NT2/D1 (cell line): Measurements from ENCODE around the gene CRY2.
"Not testable (repeated sequence)": the region's sequence is repeated elsewhere in the genome, so short reads cannot be mapped to it uniquely, and the experiment has no call there.

Experiments used
- DNase-seq: peaks from one replicate; pipeline ENCODE4 v3.0.0-alpha.2; 2011; ENCODE audit warnings: low read depth, low spot score
- H3K27me3 ChIP-seq: 2 replicates; pipeline ENCODE4 v1.6.0; 2011; ENCODE audit warnings: mild to moderate bottlenecking; ENCODE audit not compliant: insufficient read length, insufficient read depth
- H3K36me3 ChIP-seq: 2 replicates; pipeline ENCODE4 v1.6.1; 2011; ENCODE audit warnings: mild to moderate bottlenecking, low read length, mixed read lengths; ENCODE audit not compliant: insufficient read depth, insufficient read length
- H3K4me1 ChIP-seq: 2 replicates; pipeline ENCODE4 v1.5.1; 2011; ENCODE audit not compliant: insufficient read depth, insufficient read length
- H3K4me3 ChIP-seq: 2 replicates; pipeline ENCODE4 v1.5.1; 2011; ENCODE audit warnings: low read depth; ENCODE audit not compliant: insufficient read length
- H3K9ac ChIP-seq: 2 replicates; pipeline ENCODE4 v1.6.0; 2011; ENCODE audit warnings: low read depth; ENCODE audit not compliant: insufficient read length
- H3K9me3 ChIP-seq: 2 replicates; pipeline ENCODE4 v1.5.1; 2011; ENCODE audit warnings: mild to moderate bottlenecking, low read length; ENCODE audit not compliant: insufficient read depth
- SUZ12 ChIP-seq: IDR thresholded peaks from 2 replicates; pipeline ENCODE4 v1.6.1; 2011; ENCODE audit not compliant: insufficient read length, insufficient read depth; ENCODE audit errors: extremely low read depth
- YY1 ChIP-seq: IDR thresholded peaks from 2 replicates; pipeline ENCODE4 v1.6.1; 2011; ENCODE audit not compliant: insufficient read length, insufficient read depth
- ZNF274 ChIP-seq: IDR thresholded peaks from 2 replicates; pipeline ENCODE4 v1.6.1; 2011; ENCODE audit warnings: mild to moderate bottlenecking, low read depth, low read length

The CRY2 gene

GRCh38 chr11:45832811-45833441 is 14.3 kb upstream of the CRY2 start:
- TF ChIP-seq YY1 (no peak), ZNF274 (no peak), SUZ12 (no peak)
- H3K9me3 ChIP-seq, result no peaks in the 10 kb centered on the region
- no peak for DNase-seq
- H3K4me3 ChIP-seq, result no peak overlapping the region
- no peaks in the 10 kb centered on the region for H3K4me1 ChIP-seq
- H3K27me3 ChIP-seq, result peaks cover 11% of the 10 kb centered on the region
- H3K9ac ChIP-seq, result no peak overlapping the region
- H3K36me3 ChIP-seq, result no peaks in the 10 kb centered on the region

- Histone ChIP-seq H3K9ac (no peak overlapping the region), H3K9me3 (no peaks in the 10 kb centered on the region), H3K4me3 (no peak overlapping the region), H3K36me3 (no peaks in the 10 kb centered on the region), H3K4me1 (no peaks in the 10 kb centered on the region), H3K27me3 (peaks cover 2% of the 10 kb centered on the region)
- TF ChIP-seq ZNF274, result no peak
- TF ChIP-seq YY1, result no peak
- TF ChIP-seq SUZ12, result no peak
- DNase-seq, result no peak
Observed at GRCh38 chr11:45833761-45834160, 13.5 kb upstream of the CRY2 start.

- Histone ChIP-seq H3K4me1 (no peaks in the 10 kb centered on the region), H3K36me3 (no peaks in the 10 kb centered on the region), H3K4me3 (no peak overlapping the region), H3K27me3 (no peaks in the 10 kb centered on the region), H3K9ac (no peak overlapping the region), H3K9me3 (no peaks in the 10 kb centered on the region)
- no peak for DNase-seq
- TF ChIP-seq SUZ12, result no peak
- TF ChIP-seq YY1, result no peak
- no peak for TF ChIP-seq ZNF274
Observed at GRCh38 chr11:45834298-45834756, 12.9 kb upstream of the CRY2 start.

- no peaks in the 10 kb centered on the region for H3K4me1 ChIP-seq
- no peaks in the 10 kb centered on the region for H3K9me3 ChIP-seq
- no peak overlapping the region for H3K9ac ChIP-seq
- no peaks in the 10 kb centered on the region for H3K36me3 ChIP-seq
- no peak for TF ChIP-seq YY1
- TF ChIP-seq SUZ12, result no peak
- DNase-seq, result no peak
- peaks cover 6% of the 10 kb centered on the region for H3K27me3 ChIP-seq
- no peak overlapping the region for H3K4me3 ChIP-seq
Observed at GRCh38 chr11:45839204-45839603, 8.1 kb upstream of the CRY2 start.

- peaks cover 10% of the 10 kb centered on the region for H3K27me3 ChIP-seq
- H3K9me3 ChIP-seq, H3K4me3 ChIP-seq, DNase-seq, H3K4me1 ChIP-seq, H3K36me3 ChIP-seq, H3K9ac ChIP-seq: not testable (repeated sequence)
Observed at GRCh38 chr11:45840251-45840650, 7.0 kb upstream of the CRY2 start.

GRCh38 chr11:45843158-45843924 is 3.9 kb upstream of the CRY2 start:
- peak; percentile 76 for DNase-seq
- Histone ChIP-seq H3K4me1 (no peaks in the 10 kb centered on the region), H3K27me3 (peaks cover 28% of the 10 kb centered on the region), H3K36me3 (no peaks in the 10 kb centered on the region), H3K4me3 (no peak overlapping the region), H3K9me3 (no peaks in the 10 kb centered on the region), H3K9ac (no peak overlapping the region)
- no peak for TF ChIP-seq SUZ12
- no peak for TF ChIP-seq YY1
- TF ChIP-seq ZNF274, result no peak

- Histone ChIP-seq H3K4me1 (no peaks in the 10 kb centered on the region), H3K27me3 (peaks cover 28% of the 10 kb centered on the region), H3K36me3 (no peaks in the 10 kb centered on the region), H3K4me3 (no peak overlapping the region), H3K9me3 (no peaks in the 10 kb centered on the region), H3K9ac (no peak overlapping the region)
- no peak for DNase-seq
- no peak for TF ChIP-seq YY1
- TF ChIP-seq SUZ12, result no peak
- TF ChIP-seq ZNF274, result no peak
Observed at GRCh38 chr11:45844822-45845578, 2.3 kb upstream of the CRY2 start.
